Erythroblast (primary cell): ENCODE measurements around the gene EXOC1.

ENCODE experiments used
- GATA1 ChIP-seq: IDR thresholded peaks from 2 replicates; pipeline ENCODE4 v1.6.1; 2011; ENCODE audit warnings: low read depth, mild to moderate bottlenecking, control low read depth, low read length, moderate library complexity
- POLR2A ChIP-seq: IDR thresholded peaks from 2 replicates; pipeline ENCODE4 v1.6.1; 2011; ENCODE audit warnings: mild to moderate bottlenecking, low read length

- no peak for TF ChIP-seq POLR2A
- no peak for TF ChIP-seq GATA1
These were observed 27.3 kb downstream of the EXOC1 start for GRCh38 chr4:55880652-55881280.
